A673 (cell line): ENCODE data around the gene HIGD1A. TPM values are rescaled to one million over a fixed set of nuclear protein-coding genes. Genes with fewer than 3 reads are reported as not detected.

Source experiments
- Bru-seq: library from RNA; stranded (reverse); fragments of 400-500 nt; gene quantifications from one replicate; lab custom pipeline; 2021; lab: Mats Ljungman, UMichigan
- BruChase-seq, 2 experiments: library from RNA; stranded (reverse); fragments of 400-500 nt; gene quantifications; one replicate each; lab custom pipeline; 2021; lab: Mats Ljungman, UMichigan
- BruUV-seq: library from RNA; stranded (reverse); fragments of 400-500 nt; replicated peaks from 2 replicates; lab custom pipeline; 2021; lab: Mats Ljungman, UMichigan
- CTCF ChIA-PET: fragments of 300-600 bp; sonication (Branson Sonifier 250); formaldehyde crosslinking; loops from one replicate; lab custom pipeline; 2022; ENCODE audit warnings: antibody characterized with exemption; lab: Charles Lee
- POLR2A ChIA-PET: fragments of 300-600 bp; sonication (Branson Sonifier 250); formaldehyde crosslinking; loops from one replicate; lab custom pipeline; 2022; ENCODE audit warnings: antibody characterized with exemption; ENCODE audit not compliant: low non-redundant PET; lab: Charles Lee
- DNase-seq: peaks from one replicate; pipeline ENCODE4 v3.0.0-alpha.2; 2015; ENCODE audit warnings: low spot score
- H3K27ac ChIP-seq: fragments of 200-600 bp; sonication (generic); 2 replicates; pipeline ENCODE4 v1.5.1; 2016; ENCODE audit warnings: mixed run types, low read depth, mild to moderate bottlenecking, mixed read lengths, antibody characterized with exemption, low read length; ENCODE audit not compliant: poor library complexity, severe bottlenecking
- H3K27me3 ChIP-seq: fragments of 200-600 bp; sonication (generic); replicated peaks from 2 replicates; pipeline ENCODE4 v1.6.1; 2017; ENCODE audit warnings: mixed run types, low read depth, mild to moderate bottlenecking, mixed read lengths, antibody characterized with exemption, low read length; ENCODE audit not compliant: insufficient read depth, poor library complexity
- H3K36me3 ChIP-seq: fragments of 200-600 bp; sonication (generic); 2 replicates; pipeline ENCODE4 v1.6.1; 2016; ENCODE audit warnings: mixed run types, mild to moderate bottlenecking, mixed read lengths, antibody characterized with exemption, low read length; ENCODE audit not compliant: insufficient read depth, poor library complexity, severe bottlenecking
- H3K4me1 ChIP-seq: fragments of 200-600 bp; sonication (generic); 2 replicates; pipeline ENCODE4 v1.6.1; 2017; ENCODE audit warnings: mixed run types, mild to moderate bottlenecking, mixed read lengths, antibody characterized with exemption, low read length; ENCODE audit not compliant: insufficient read depth, poor library complexity, severe bottlenecking
- H3K4me3 ChIP-seq: fragments of 200-600 bp; sonication (generic); 2 replicates; pipeline ENCODE4 v1.5.1; 2016; ENCODE audit warnings: low read depth, mixed run types, mild to moderate bottlenecking, mixed read lengths, low read length; ENCODE audit not compliant: poor library complexity, severe bottlenecking
- H3K9me3 ChIP-seq: fragments of 200-600 bp; sonication (generic); 2 replicates; pipeline ENCODE4 v1.6.1; 2016; ENCODE audit warnings: mixed run types, low read depth, mild to moderate bottlenecking, mixed read lengths, antibody characterized with exemption, low read length; ENCODE audit not compliant: poor library complexity, severe bottlenecking
- CTCF ChIP-seq: fragments of 300-800, 200-600 bp; sonication (generic); conservative IDR thresholded peaks from 2 replicates; pipeline ENCODE4 v1.5.1; 2017; ENCODE audit warnings: low read depth, mild to moderate bottlenecking, antibody characterized with exemption, low read length, moderate library complexity, mixed read lengths
- EZH2 ChIP-seq: fragments of 200-600 bp; sonication (generic); IDR thresholded peaks from 2 replicates; pipeline ENCODE4 v1.6.1; 2017; ENCODE audit warnings: borderline replicate concordance, low read depth, mild to moderate bottlenecking, mixed read lengths, antibody characterized with exemption, low read length; ENCODE audit not compliant: poor library complexity, severe bottlenecking
- intact Hi-C: fragments of 100-400 bp; cut with micrococcal nuclease; formaldehyde crosslinking; loops from one replicate; pipeline ENCODE4 v1.10.0; 2022; ENCODE audit not compliant: unreplicated experiment
- long read RNA-seq: library from polyadenylated mRNA; stranded (forward); transcript quantifications from one replicate; pipeline ENCODE4 v2.0.0, GENCODE V29; 2022
- total RNA-seq: library from RNA; stranded (reverse); gene quantifications from 2 replicates; pipeline ENCODE4 v1.2.3, GENCODE V29; 2021

The HIGD1A gene
- 40.9 and 50.6 TPM in 2 replicates for total RNA-seq
- percentile 89 among the genes with signal in this experiment for Bru-seq, nascent RNA
- BruChase-seq, experiment 1, labeled RNA remaining after a 2-hour chase: percentile 97 among the genes with signal in this experiment
- percentile 99 among the genes with signal in this experiment for BruChase-seq, experiment 2, labeled RNA remaining after a 6-hour chase
- long read RNA-seq, transcript HIGD1A-201 (4 exons, 1,373 nt): major isoform, 192 of 209 reads
- long read RNA-seq, partial matches to known transcripts: 2 of 209 reads
- long read RNA-seq, other reads (novel, unspliced or antisense): 9 of 209 reads

GRCh38 chr3:42804106-42804830, at the start of gene HIGD1A:
TSS of gene HIGD1A (minus strand) at chr3:42804490. CDS start at chr3:42794253, 10,237 bp downstream.
- Histone ChIP-seq H3K4me1 (no peaks in the 10 kb centered on the region), H3K4me3 (peak within 1 kb of the TSS; percentile 76), H3K27me3 (no peaks in the 10 kb centered on the region), H3K36me3 (no peaks in the 10 kb centered on the region), H3K27ac (peak within 1 kb of the TSS; percentile 79), H3K9me3 (no peaks in the 10 kb centered on the region)
- no peak for TF ChIP-seq CTCF
- TF ChIP-seq EZH2: no peak
- no TSS peak for BruUV-seq
- ChIA-PET CTCF (no interaction called here), POLR2A (no interaction called here)
- peak; percentile 93 for DNase-seq
- intact Hi-C loops: no loop called here

- H3K9me3 ChIP-seq: no peaks in the 10 kb centered on the region
- H3K4me3 ChIP-seq: no peak overlapping the region
- no peaks in the 10 kb centered on the region for H3K4me1 ChIP-seq
- POLR2A ChIA-PET: no interaction called here
- no TSS peak for BruUV-seq
- H3K27ac ChIP-seq: no peak overlapping the region
- CTCF ChIA-PET: no interaction called here
- TF ChIP-seq EZH2 (no peak), CTCF (no peak)
- DNase-seq: no peak
- H3K36me3 ChIP-seq: no peaks in the 10 kb centered on the region
- H3K27me3 ChIP-seq: no peaks in the 10 kb centered on the region
- intact Hi-C loops: no loop called here
Measured at GRCh38 chr3:42853739-42854302, 49.5 kb upstream of the HIGD1A start.

DNA sequence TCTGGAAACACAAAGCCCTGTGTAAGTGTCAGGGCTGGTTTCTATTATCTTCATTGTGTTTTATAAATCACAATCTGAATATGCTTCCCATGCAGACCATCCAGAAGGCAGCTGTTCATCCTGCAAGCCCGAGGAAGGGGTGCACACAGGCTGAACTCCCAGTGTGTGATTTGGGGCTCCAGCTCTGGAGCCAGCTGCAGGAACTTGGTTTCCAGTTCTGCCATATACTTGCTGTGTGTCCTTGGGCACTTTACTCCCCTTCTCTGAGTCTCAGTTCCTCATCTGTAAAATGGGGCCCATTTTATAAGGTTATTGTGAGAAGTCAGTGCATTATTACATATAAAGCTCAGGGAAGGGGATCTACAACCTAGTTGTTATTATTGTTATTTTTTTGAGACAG, 48.8 kb upstream of the HIGD1A start:
- Histone ChIP-seq H3K4me3 (no peak overlapping the region), H3K36me3 (no peaks in the 10 kb centered on the region), H3K27me3 (no peaks in the 10 kb centered on the region), H3K4me1 (no peaks in the 10 kb centered on the region), H3K27ac (no peak overlapping the region), H3K9me3 (no peaks in the 10 kb centered on the region)
- ChIA-PET POLR2A (no interaction called here), CTCF (no interaction called here)
- intact Hi-C loops: no loop called here
- TF ChIP-seq EZH2: no peak
- TF ChIP-seq CTCF: no peak
- BruUV-seq: no TSS peak
- DNase-seq: no peak
